GM18870 (cell line): ENCODE measurements around the gene SUSD6.
"Not testable (repeated sequence)": the region's sequence is repeated elsewhere in the genome, so short reads cannot be mapped to it uniquely, and the experiment has no call there.

ENCODE experiments used
- ATAC-seq: cut with Tn5 transposase; IDR thresholded peaks from one replicate; pipeline ENCODE4 v1.9.1; 2021; ENCODE audit warnings: moderate library complexity; ENCODE audit not compliant: unreplicated experiment

Gene SUSD6

GRCh38 chr14:69711477-69711876, 100.1 kb downstream of the SUSD6 start:
- ATAC-seq, result no peak

- ATAC-seq, result no peak
These were observed 100.6 kb downstream of the SUSD6 start for GRCh38 chr14:69711881-69712560.

DNA sequence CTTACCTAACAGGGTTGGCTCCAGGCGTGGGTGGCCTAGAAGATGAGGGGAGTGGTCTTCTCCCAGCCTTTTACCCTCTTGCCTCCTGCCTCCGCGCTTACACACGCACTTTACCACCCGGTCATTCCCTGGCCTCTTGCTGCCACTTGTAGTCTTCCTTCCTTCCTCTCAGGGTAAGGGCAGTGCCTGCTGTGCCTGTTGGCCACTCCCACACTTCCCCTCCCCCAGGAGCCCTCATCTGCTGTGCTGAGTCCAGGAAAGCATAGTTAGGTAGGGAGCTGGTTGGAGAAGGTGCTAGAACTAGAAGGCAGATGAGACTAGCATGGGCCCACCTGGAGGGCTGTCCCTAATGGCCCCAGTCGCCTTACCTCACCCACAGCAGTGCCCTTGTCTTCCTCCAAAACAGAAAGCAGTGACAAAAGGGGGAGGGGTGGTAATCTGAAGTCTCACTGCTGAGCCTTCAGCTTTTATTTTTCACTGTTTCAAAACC, 101.2 kb downstream of the SUSD6 start:
- no peak for ATAC-seq

DNA sequence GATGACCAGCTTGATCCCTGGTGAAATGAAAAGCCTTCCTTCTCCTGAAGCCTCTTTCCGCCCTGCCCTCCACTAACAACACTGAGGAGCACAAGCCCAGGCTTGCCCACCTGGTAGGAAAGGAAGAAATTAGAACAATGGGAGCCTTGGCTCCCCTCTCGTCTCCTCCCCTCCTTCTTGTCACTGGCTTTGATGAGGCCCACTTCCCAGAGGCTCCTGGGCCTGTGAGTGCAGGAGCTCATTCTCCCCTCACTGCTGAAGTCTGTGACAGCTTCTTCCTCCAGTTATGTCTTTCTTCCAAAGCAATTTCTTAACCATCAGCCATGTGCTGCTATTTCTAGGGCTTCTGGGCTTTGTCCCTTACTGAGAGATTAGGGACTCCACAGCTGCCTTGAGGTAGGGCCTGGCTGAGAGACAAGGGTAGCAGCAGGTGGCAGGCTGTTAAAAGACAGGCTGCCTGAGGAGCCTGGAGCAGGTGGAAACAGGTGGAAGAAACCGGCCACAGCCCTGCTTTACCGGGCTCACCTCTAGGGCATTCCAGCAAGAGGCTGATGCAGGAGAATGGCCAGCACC, 101.9 kb downstream of the SUSD6 start:
- no peak for ATAC-seq

DNA sequence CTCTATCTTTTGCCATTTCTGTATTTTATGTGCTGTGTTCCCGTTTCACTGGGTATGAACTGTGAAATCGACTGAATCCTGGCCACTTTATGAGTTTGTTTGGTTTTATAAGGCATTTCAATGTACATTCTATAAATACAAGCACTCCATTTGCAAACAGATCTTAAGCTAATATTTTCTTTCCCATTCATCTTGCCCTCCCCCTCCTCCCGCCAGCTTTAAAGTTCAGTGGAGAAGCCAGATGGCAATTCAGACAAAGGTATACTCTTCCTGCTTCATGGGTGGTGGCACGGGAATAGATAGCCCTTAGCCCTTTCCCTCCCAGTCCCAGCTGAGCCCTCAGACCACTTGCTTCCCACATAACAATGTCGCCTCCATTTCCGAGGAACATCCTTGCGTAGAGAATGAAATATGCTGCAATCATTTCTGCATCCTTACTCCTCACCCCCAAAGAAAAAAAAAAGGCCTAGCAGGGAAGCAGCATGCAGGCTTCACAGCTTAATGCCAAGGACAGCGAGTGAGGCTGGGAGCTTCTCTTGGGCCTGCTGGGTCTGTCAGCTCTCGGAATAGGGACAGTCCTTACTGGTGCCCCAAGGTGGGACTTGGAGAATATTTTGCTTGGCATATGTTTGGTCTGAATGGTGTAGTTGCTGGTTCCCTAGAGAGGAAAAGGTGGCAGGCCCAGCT, 102.7 kb downstream of the SUSD6 start:
- no peak for ATAC-seq

DNA sequence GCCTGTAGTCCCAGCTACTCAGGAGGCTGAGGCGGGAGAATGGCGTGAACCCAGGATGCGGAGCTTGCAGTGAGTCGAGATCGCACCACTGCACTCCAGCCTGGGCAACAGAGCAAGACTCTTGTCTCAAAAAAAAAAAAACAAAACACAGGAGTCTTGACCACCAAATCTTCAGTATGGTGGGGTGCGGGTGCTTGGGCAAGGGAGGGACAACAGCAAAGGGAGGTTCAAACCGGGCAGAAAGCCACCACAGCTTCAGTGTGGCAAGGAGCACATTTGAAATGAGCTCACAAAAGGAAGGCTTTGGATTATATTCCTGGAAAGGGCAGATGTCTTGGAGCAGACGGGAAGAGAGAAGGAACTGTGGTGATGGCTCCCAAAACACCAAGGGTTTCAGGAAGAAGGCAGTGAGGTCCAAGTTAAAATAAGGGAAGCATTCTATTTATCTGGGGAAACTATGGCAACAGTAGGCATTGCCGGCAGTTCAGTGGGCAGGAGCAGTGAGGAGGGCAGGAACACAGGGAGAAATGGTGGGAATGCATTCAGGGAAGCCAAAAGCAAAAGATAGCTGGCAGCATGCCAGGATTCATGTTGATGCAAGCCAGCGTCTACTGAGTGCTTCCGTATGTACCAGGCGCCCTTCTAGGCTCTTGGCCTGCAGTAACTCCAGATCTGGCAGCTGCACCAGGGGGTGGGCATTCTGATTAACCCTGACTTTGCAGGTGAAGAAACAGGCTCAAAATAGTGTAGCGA, 104.5 kb downstream of the SUSD6 start:
- ATAC-seq, result no peak

- no peak for ATAC-seq
These were observed 105.2 kb downstream of the SUSD6 start for GRCh38 chr14:69716478-69717187.

GRCh38 chr14:69718614-69719013, 107.2 kb downstream of the SUSD6 start:
- ATAC-seq, result not testable (repeated sequence)

DNA sequence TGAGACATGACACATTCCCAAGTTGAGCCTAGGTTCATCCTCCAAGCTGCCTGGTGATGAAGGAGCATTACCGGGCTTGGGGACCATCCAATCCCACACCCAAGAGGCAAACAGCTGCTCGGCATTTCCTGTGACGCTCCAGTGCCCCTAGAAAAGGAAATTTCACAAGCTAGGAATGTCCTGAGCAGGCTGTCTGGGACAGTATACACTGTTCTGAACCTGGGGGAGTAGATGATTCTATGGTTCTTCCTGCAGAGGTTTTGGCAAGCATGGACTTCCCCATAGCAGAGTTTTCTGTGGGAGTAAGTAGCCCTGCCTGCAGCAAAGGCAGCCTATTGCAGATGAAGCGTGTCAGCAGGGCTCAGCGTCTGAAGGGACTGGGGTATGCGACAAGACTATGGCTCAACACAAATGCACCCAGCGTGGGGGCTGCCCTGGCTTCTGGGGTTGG, 108.1 kb downstream of the SUSD6 start:
- no peak for ATAC-seq

GRCh38 chr14:69720912-69721311, 109.5 kb downstream of the SUSD6 start:
- ATAC-seq, result no peak

GRCh38 chr14:69726761-69727511, 115.5 kb downstream of the SUSD6 start:
- ATAC-seq, result peak; percentile 64

- no peak for ATAC-seq
These were observed 116.5 kb downstream of the SUSD6 start for GRCh38 chr14:69727860-69728259.

GRCh38 chr14:69731919-69732598, 120.7 kb downstream of the SUSD6 start:
- ATAC-seq, result not testable (repeated sequence)

GRCh38 chr14:69736405-69736804, 125.0 kb downstream of the SUSD6 start:
- ATAC-seq, result not testable (repeated sequence)

- ATAC-seq, result no peak
These were observed 129.7 kb downstream of the SUSD6 start for GRCh38 chr14:69741055-69741454.

- no peak for ATAC-seq
These were observed 138.6 kb downstream of the SUSD6 start for GRCh38 chr14:69749956-69750355.

DNA sequence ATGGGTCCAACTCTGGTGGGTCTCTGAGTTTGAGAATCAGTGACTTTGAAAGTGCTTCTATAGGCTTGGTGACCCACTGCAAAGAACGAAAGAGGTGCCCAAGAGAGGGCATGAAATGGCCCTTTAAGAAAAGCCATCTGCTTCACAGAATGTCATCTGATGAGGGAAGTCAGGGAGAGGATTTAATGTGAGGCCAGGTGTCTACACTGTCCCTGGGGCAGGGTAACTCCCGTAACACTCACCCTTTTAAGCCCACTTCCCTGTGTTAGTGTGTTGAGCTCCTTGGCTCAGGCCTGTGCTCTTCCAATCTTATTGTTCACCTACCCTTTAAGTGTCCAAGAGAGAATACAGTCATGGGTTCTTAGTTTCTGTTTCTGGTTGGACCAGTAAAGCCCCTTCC, 139.1 kb downstream of the SUSD6 start:
- no peak for ATAC-seq

GRCh38 chr14:69752773-69753172, 141.4 kb downstream of the SUSD6 start:
- ATAC-seq, result no peak

DNA sequence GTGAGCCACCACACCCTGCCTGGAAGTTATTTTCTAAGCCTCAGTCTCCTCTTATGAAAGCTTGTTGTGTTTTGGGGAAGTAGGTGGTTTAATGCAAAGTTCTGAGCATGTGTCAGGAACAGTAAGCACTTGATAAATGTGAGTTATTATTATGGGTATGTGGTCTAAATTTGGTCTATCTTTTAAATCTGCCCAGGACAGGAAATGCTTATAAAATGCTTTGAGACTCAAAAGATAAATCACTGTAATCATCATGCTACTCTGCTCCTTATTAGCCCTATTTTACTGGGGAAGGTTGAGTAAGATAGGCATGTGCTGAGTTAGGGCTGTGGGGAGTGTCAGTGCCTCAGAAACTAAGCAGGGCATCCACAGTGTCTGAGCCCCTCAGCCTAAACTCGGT, 142.5 kb downstream of the SUSD6 start:
- ATAC-seq, result no peak
